ENCODE data around the gene RBM47. TPM values are rescaled to one million over a fixed set of nuclear protein-coding genes. Genes with fewer than 3 reads are reported as not detected.

The RBM47 gene
- total and polyA plus RNA-seq, 2 of the 4 experiments (the other 2 are of a cell fraction), result 0.44 to 1.1 TPM

DNA sequence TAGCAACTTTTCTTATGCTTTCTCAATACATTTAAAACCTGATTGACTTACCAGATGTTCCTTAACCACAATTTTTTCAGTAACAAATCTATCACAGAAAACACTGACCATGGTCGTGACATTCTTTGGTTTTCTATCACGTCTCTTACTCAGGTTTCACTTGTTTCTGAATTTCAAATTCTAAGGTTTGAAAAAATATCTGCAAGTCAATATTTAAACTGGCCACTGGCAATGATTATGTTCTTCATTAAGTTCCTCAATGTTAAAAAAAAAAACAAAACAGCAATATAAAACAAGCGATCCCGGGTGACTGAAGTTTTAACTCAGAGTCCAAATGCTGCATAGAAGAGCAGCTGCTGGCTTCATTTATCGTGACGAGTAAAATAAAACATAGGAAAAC is 128.9 kb downstream of the RBM47 start:
- Histone ChIP-seq H3K56ac (ENCODE audit: extremely low read depth, insufficient read depth, low read length) (no peak overlapping the region), H2BK15ac (ENCODE audit: low read depth, low read length) (no peak overlapping the region), H3K9me1 (ENCODE audit: insufficient read depth, low read length) (peaks cover 3% of the 10 kb centered on the region; the same call in 1 of the 2 replicates), H4K5ac (ENCODE audit: low read depth, low read length) (no peak overlapping the region), H4K91ac (ENCODE audit: insufficient read depth, low read depth, low read length) (no peak overlapping the region), H4K20me1 (ENCODE audit: insufficient read depth, low read length) (no peaks in the 10 kb centered on the region), H2AFZ (replicated peaks; ENCODE audit: low read length, poor library complexity) (no peak overlapping the region), H3K4me1 (ENCODE audit: control insufficient read depth, insufficient read depth, low read length) (peaks cover 4% of the 10 kb centered on the region; the same call in 1 of the 2 replicates), H2BK120ac (ENCODE audit: low read depth, low read length) (no peak overlapping the region), H3K4me3 (ENCODE audit: insufficient read depth, low read depth, low read length) (no peak overlapping the region), H4K8ac (ENCODE audit: low read depth in 2 of 2, low read length in 2 of 2) (no peak overlapping the region), H2AK9ac (replicated peaks; ENCODE audit: low read depth, low read length, poor library complexity) (no peak overlapping the region), H3K9me3 (ENCODE audit: control insufficient read depth, insufficient read depth, low read length) (no peaks in the 10 kb centered on the region), H3K18ac (ENCODE audit: low read depth, low read length) (no peak overlapping the region), H3K9ac (ENCODE audit: low read depth, low read length) (no peak overlapping the region), H3K23ac (ENCODE audit: low read depth, low read length) (no peak overlapping the region), H3K27ac (ENCODE audit: insufficient read depth, low read length) (no peak overlapping the region), H2BK20ac (ENCODE audit: low read depth, low read length) (no peak overlapping the region), H2AK5ac (ENCODE audit: low read depth, low read length) (no peak overlapping the region), H3K4me2 (ENCODE audit: low read depth, low read length) (no peak overlapping the region), H3K79me1 (ENCODE audit: low read depth in 1 of 2, low read length in 2 of 2) (no peaks in the 10 kb centered on the region), H3K36me3 (ENCODE audit: control insufficient read depth, insufficient read depth, low read length) (no peaks in the 10 kb centered on the region), H3K27me3 (ENCODE audit: control insufficient read depth, insufficient read depth, low read length) (no peaks in the 10 kb centered on the region; the same call in 1 of the 2 replicates), H3K4ac (ENCODE audit: low read depth, low read length) (no peak overlapping the region), H3K14ac (replicated peaks; ENCODE audit: low read depth, low read length) (no peak overlapping the region), H2BK5ac (ENCODE audit: low read depth, low read length, poor library complexity, severe bottlenecking) (no peak overlapping the region)
- WGBS, 2 experiments (ENCODE audit: extremely low coverage in 2 of 2, insufficient read length in 1 of 2), result no CpG with 5 or more reads among the region's 6 CpGs
- no TSS peak for BruUV-seq (replicated peaks)
- ATAC-seq (ENCODE audit: low read depth) (no peak), DNase-seq (no peak)
- in situ Hi-C loops (cut with MboI; ENCODE audit: low sequenced_read_pairs) (no loop called here), dilution Hi-C loops (cut with HindIII; ENCODE audit: low sequenced_read_pairs, unreplicated experiment) (no loop called here), intact Hi-C loops (cut with micrococcal nuclease) (loop anchor here (10.0 kb wide), 1 partner anchor 446 kb away; the partner anchor contains the start of gene N4BP2)
- TF ChIP-seq ELK1 (IDR thresholded peaks at IDR 0.05; ENCODE audit: borderline replicate concordance, low read depth, low read length) (no peak), RCOR1 (IDR thresholded peaks at IDR 0.05; ENCODE audit: insufficient replicate concordance, low read length) (no peak), MXI1 (IDR thresholded peaks at IDR 0.05; ENCODE audit: borderline replicate concordance, low read depth, low read length) (no peak), POLR2A (IDR thresholded peaks at IDR 0.05; ENCODE audit: low read depth, low read length) (no peak)
- POLR2A ChIA-PET (ENCODE audit: unreplicated experiment), result no interaction called here
- CTCF ChIA-PET, result no interaction called here
